ES-I3 (cell line): ENCODE results near the gene HEATR5B.
"Not testable (repeated sequence)": the region's sequence is repeated elsewhere in the genome, so short reads cannot be mapped to it uniquely, and the experiment has no call there.

Experiments used
- H3K36me3 ChIP-seq: 2 replicates; pipeline ENCODE4 v1.6.1; 2013; ENCODE audit warnings: mild to moderate bottlenecking, low read length, control low read depth, moderate library complexity; ENCODE audit not compliant: insufficient read depth
- H3K4me1 ChIP-seq: 2 replicates; pipeline ENCODE4 v1.6.1; 2013; ENCODE audit warnings: mild to moderate bottlenecking, control low read depth, low read length; ENCODE audit not compliant: insufficient read depth
- H3K9ac ChIP-seq: 2 replicates; pipeline ENCODE4 v1.6.1; 2013; ENCODE audit warnings: low read depth, mild to moderate bottlenecking, low read length, moderate library complexity
- H3K9me3 ChIP-seq: 2 replicates; pipeline ENCODE4 v1.6.1; 2013; ENCODE audit warnings: mild to moderate bottlenecking, low read length, moderate library complexity; ENCODE audit not compliant: control insufficient read depth, insufficient read depth

The HEATR5B gene

DNA sequence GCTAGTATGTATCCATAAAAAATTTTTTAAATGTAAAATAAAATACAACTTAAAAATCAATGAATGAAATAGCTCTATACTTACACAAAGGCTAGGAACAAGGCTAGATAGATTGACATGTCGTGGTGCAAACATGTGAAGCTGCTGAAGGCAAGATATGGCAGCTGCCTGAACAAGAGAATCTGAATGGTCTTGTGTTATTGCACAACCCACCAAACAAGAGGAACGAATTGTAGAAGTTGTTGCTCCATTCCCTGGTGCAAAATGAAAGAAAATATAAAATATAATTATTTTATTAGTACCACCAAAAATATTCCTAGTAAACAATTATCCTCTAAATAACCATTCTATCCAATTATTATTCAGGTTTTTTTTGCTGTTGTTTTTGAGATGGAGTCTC lies 46.4 kb downstream of the HEATR5B start:
- Histone ChIP-seq H3K9me3 (no peaks in the 10 kb centered on the region), H3K4me1 (no peaks in the 10 kb centered on the region), H3K36me3 (no peaks in the 10 kb centered on the region; the same call in 1 of the 2 replicates)

DNA sequence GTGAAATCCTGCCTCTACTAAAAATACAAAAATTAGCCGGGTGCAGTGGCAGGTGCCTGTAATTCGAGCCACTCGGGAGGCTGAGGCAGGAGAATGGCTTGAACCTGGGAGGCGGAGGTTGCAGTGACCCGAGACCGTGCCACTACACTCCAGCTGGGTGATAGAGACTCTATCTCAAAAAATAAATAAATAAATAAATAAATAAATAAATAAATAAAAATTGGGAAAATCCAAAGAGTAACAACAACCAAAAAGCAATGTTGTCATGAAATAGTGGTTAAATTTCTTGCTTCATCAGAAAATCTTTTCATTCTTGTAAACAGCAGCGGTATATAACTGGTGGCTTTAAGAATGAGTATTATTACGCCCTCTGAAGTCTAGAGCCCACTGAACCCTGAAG lies 54.4 kb downstream of the HEATR5B start:
- Histone ChIP-seq H3K9me3 (peaks cover 2% of the 10 kb centered on the region; the same call in 1 of the 2 replicates), H3K4me1 (no peaks in the 10 kb centered on the region), H3K9ac (no peak overlapping the region), H3K36me3 (peaks cover 6% of the 10 kb centered on the region)

More for the DNA sequence above, 46.4 kb downstream of the HEATR5B start:
- no peak overlapping the region for H3K9ac ChIP-seq

DNA sequence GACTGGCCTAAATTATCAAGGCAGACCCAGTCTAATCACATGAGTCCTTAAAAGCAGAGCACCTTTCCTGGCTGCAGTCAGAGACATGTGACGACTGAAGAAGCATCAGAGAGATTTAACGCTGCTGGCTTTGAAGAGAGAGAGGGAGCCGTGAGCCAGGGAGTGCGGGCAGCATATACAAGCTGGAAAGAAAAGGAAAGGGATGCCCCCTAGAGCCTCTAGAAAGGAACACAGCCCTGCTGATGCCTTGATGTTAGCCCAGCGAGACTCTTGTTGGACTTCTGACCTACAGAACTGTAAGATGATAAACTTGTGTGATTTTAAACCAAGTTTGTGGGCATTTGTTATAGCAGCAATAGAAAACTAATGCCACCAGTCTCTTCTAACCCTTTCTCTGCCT lies 58.1 kb downstream of the HEATR5B start:
- H3K4me1 ChIP-seq, result peaks cover 7% of the 10 kb centered on the region; the same call in 1 of the 2 replicates

DNA sequence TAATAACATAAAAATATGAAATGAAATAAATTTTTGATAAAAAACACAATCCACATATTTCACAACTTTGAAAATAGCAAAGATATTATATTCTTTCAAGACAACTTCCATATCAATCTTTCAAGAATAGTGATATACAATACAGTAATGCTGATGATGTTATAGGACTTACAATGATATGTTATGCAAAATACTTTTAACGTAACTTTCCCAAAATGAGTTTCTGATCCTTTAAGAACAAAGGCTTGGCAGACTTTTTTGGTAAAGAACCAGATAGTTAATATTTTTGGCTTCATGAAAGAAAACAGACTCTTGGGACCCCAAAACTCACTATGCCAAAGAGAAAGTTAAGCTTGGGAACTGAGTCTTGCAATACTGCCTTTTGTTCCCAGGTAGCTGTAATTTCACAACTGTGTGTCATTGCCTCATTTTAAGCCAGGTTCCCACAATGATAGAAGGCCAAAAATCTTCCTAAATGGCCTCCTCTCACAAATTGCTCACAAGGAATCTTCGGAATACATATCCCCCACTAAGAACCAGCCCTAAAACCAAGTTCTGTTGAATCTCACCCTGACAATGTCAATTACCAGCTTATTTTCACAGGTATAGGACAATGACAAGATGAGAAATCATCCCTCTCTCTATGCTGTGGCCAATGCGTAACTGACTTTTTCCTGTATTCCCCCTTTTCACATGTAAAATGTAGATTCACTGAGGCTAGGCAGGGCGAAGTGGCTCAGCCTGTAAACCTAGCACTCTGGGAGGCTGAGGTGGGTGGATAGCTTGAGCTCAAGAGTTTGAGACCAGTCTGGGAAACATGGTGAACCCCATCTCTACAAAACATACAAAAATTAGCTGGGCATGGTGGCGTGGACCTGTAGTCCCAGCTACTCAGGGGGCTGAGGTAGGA lies 63.0 kb downstream of the HEATR5B start:
- Histone ChIP-seq H3K36me3 (peaks cover 3% of the 10 kb centered on the region; the same call in 1 of the 2 replicates), H3K4me1 (peaks cover 10% of the 10 kb centered on the region; the same call in 1 of the 2 replicates), H3K9ac (no peak overlapping the region), H3K9me3 (peaks cover 2% of the 10 kb centered on the region; the same call in 1 of the 2 replicates)

More for the DNA sequence above, 58.1 kb downstream of the HEATR5B start:
- Histone ChIP-seq H3K36me3 (peaks cover 6% of the 10 kb centered on the region), H3K9me3 (peaks cover 2% of the 10 kb centered on the region; the same call in 1 of the 2 replicates), H3K9ac (no peak overlapping the region)

DNA sequence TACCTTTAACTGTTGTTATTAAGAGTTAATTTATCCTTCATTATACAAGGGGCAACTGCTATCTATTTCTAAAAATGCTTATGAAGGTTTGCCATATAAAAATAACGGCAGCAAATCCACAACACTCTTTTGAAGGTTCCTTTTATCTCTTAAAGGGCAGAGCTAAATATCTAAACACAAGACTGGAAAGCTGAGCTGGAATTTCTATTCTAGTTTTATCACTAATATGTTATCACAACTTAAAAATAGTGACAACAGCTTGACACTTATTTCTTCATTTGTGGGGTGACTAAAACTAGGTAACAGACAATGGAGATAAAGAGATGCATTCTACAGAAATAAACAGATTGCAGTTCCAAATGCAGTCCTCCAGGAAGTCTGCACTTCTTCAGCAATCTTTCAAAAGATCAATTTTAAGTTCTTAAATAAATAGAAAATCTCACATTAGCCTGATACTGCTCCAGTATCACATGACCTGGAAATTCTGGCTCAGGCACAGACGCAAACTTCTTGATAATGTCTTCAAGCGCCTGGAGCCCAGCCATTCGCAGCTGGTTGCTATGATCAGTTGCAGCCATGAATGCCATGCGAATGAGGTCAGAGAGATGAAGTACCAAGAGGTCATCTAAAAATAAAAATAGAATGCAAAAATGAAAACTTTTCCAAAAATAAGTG lies 63.8 kb downstream of the HEATR5B start:
- Histone ChIP-seq H3K9me3 (no peaks in the 10 kb centered on the region), H3K4me1 (peaks cover 10% of the 10 kb centered on the region; the same call in 1 of the 2 replicates), H3K9ac (no peak overlapping the region), H3K36me3 (no peaks in the 10 kb centered on the region)

DNA sequence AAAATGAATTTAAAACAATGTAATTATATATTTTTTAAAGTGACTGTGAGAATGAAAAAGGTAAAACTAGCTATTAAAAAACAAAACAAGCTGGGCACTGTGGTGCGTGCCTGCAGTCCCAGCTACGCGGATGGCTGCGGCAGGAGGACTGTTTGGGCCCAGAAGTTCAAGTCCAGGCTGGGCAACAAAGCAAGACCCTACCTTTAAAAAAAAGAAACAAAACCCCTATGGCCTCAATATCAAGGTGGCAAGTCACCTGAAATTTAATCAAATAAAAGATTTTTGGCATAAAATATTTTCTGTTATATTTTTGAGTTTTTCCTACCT lies 70.9 kb downstream of the HEATR5B start:
- Histone ChIP-seq H3K4me1 (no peaks in the 10 kb centered on the region; the same call in 1 of the 2 replicates), H3K9ac (no peak overlapping the region), H3K36me3 (no peaks in the 10 kb centered on the region), H3K9me3 (no peaks in the 10 kb centered on the region)

DNA sequence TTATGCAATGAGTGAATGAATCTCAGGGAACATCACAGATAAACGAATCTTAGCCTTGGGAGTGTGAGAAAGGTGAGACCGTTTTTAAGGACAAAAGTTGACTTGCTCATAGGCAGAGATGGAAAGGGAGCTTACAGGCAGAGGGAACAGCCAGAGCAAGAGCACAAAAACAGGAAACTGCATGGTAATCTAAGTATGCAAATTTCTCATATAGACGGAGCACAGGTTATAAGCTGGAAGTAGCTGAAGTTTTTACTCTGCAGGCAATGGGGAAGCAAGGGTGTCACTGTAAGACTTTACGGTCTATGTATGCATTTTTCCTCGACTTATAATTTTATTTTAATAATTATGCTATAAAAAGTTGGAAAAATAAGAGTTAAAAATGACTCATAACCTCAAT lies 73.0 kb downstream of the HEATR5B start:
- no peaks in the 10 kb centered on the region for H3K9me3 ChIP-seq
- H3K9ac ChIP-seq, result no peak overlapping the region
- no peaks in the 10 kb centered on the region for H3K36me3 ChIP-seq
- H3K4me1 ChIP-seq, result no peaks in the 10 kb centered on the region; the same call in 1 of the 2 replicates

DNA sequence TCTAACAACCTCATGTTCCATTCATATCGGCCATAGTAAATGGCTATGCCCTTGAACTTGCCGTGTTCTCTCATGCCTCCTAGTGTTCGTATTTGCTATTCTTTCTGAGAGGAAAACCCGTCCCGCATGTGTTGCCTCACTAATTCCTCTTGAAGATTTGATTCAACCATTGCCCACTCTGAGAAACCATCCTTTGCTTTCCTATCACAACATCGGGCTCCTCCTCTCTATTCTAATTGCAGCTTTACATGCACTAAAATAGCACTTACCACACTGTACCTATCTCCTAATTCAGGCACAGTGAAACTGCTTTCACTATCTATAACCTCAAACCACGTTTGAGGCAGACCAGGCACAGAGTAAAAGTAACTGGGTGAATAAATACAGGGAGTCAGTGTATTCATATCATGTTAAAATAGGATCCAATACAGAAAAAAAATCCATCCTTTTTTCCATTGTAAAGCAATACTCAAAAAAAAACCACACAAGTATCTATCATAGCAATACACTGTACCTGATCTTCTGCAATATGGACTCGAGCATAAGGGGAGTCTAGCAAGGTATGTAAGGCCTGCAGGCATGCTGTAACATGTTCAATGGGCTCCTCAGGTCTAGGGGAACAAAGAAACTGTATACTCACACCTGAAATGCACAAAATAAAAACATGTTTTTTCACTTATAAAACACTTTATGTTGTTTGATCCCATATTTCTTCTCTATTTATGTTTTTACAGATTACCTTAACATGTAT lies 78.9 kb downstream of the HEATR5B start:
- Histone ChIP-seq H3K9me3 (no peaks in the 10 kb centered on the region), H3K36me3 (peaks cover 5% of the 10 kb centered on the region; the same call in 1 of the 2 replicates), H3K9ac (no peak overlapping the region), H3K4me1 (no peaks in the 10 kb centered on the region)

DNA sequence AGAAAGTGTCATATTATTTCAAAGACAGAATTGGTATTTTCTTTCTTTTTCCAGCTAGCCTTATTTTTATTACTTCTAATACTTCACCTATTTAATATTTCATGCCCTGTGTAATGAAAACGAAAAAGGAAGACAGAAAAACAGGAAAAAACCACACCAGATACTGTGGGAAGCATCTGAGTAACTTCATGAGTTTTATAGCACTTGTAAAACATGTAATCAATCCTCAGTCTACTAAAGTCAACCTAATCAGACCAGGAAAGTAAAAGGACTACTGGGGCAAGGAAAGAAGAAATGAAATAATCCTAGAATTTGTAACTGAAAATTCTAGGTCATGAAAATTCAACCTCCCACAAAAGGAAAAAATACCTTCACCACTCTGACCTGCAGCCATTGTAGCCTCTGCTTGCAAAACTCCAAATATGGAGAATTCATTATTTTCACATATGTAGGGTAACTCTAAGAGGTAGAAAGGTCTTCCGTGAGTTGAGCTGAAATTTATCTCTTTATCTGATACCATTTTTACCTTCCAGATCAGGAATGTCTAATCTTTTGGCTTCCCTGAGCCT lies 83.1 kb downstream of the HEATR5B start:
- peaks cover 5% of the 10 kb centered on the region; the same call in 1 of the 2 replicates for H3K36me3 ChIP-seq
- no peak overlapping the region for H3K9ac ChIP-seq
- no peaks in the 10 kb centered on the region for H3K9me3 ChIP-seq
- H3K4me1 ChIP-seq, result no peaks in the 10 kb centered on the region

DNA sequence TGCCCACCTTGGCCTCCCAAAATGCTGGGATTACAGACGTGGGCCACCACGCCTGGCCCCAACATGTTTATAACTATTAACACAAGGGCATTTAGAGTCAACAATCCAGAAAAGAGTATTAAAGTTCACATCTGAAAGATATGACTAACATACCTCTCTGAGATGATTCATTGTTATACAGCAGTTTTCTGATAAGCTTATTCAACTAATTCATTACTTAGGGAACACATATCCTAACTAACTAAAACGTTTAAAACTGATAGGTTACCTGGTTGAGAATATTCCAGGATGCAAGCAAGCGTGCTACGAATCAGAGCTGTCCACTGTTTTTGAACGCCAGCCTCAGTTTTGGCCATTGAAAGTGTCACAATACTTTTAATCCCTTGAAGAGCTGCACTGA lies 83.9 kb downstream of the HEATR5B start:
- H3K9ac ChIP-seq, result no peak overlapping the region
- H3K9me3 ChIP-seq, result no peaks in the 10 kb centered on the region
- H3K4me1 ChIP-seq, result no peaks in the 10 kb centered on the region
- H3K36me3 ChIP-seq, result peaks cover 5% of the 10 kb centered on the region; the same call in 1 of the 2 replicates

DNA sequence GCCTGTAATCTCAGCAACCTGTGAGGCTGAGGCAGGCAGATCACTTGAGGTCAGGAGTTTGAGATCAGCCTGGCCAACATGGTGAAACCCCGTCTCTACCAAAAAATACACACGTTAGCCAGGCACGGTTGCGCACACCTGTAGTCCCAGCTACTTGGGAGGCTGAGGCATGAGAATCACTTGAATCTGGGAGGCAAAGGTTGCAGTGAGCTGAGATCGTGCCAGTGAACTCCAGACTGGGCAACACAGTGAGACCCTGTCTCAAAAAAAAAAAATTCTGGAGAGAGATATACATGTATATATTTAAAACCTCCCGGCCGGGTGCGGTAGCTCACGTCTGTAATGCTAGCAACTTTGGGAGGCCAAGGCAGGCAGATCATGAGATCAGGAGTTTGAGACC lies 84.8 kb downstream of the HEATR5B start:
- H3K9ac ChIP-seq, H3K36me3 ChIP-seq, H3K4me1 ChIP-seq, H3K9me3 ChIP-seq: not testable (repeated sequence)

DNA sequence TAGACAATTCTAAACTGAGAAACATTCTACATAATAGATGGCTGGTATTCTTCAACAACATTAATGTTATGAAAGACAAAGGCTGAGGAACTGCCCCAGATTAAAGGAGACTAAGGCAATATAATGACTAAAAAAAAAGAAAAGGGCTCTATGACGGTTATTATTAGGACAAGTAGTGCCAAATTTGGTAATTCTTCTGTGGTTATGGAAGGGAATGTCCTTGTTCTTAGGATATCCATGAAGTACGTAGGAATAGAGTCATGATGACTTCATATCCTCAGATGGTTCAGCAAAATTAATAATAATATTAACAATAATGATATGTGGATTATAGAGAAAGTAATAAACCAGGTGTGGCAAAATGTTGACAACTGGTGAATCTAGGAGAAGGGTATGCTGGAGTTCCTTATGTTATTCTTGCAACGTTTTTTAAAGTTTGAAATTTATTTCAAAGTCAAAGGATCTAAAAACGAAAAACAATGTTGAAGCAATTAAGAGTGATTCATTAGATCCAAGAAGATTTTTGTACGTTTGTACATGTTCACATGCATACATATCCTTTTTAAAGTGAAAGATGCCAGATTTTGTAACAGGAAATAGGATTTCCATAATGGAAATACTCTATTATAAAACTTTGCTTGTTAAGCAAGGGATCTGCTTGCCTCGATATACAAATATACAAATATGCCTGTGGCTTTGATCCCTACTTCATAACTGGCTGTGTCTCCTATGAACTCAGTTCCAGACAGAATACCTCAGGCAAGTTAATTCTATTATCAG lies 90.1 kb downstream of the HEATR5B start:
- no peaks in the 10 kb centered on the region for H3K4me1 ChIP-seq
- H3K9me3 ChIP-seq, result no peaks in the 10 kb centered on the region
- no peaks in the 10 kb centered on the region for H3K36me3 ChIP-seq
- H3K9ac ChIP-seq, result no peak overlapping the region

DNA sequence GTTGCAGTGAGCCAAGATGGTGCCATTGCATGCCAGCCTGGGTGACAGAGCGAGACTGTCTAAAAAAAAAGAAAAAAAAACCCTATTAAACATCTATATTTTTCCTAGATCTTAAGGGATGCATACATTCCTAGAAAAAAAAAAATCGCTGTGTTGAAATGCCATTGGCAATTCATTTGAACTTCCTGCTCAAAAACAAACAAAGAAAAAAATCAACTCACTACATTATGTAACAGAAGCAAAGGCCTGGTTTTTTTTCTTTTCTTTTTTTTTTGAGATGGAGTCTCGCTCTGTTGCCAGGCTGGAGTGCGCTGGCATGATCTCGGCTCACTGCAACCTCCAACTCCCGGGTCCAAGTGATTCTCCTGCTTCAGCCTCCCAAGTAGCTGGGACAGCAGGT lies 96.2 kb downstream of the HEATR5B start:
- H3K9me3 ChIP-seq, result no peaks in the 10 kb centered on the region
- H3K4me1 ChIP-seq, result no peaks in the 10 kb centered on the region
- H3K9ac ChIP-seq, result no peak overlapping the region
- H3K36me3 ChIP-seq, result no peaks in the 10 kb centered on the region
